Panc1 (cell line): ENCODE results near the gene PHF19. TPM values are rescaled to one million over a fixed set of nuclear protein-coding genes. Genes with fewer than 3 reads are reported as not detected.

Experiments
- ATAC-seq: fragments of 200-7000 bp; cut with Tn5 transposase; 2 replicates; pipeline ENCODE4 v1.9.1; 2020; ENCODE audit warnings: mild to moderate bottlenecking, moderate library complexity
- BruUV-seq: library from RNA; stranded (reverse); fragments of 400-500 nt; replicated peaks from 2 replicates; lab custom pipeline; 2021; lab: Mats Ljungman, UMichigan
- CTCF ChIA-PET: fragments of 300-600 bp; sonication (Branson Sonifier 250); formaldehyde crosslinking; loops from one replicate; lab custom pipeline; 2022; ENCODE audit warnings: antibody characterized with exemption; lab: Charles Lee
- POLR2A ChIA-PET: fragments of 300-600 bp; sonication (Branson Sonifier 250); formaldehyde crosslinking; loops from one replicate; lab custom pipeline; 2022; ENCODE audit warnings: antibody characterized with exemption; lab: Charles Lee
- DNase-seq: peaks from one replicate; pipeline ENCODE4 v3.0.0-alpha.2; 2010; ENCODE audit warnings: low read depth, low spot score
- H3K27ac ChIP-seq: 2 replicates; pipeline ENCODE4 v1.5.1; 2011; ENCODE audit warnings: mild to moderate bottlenecking, low read length, inconsistent platforms
- H3K27me3 ChIP-seq: fragments of 200-500 bp; sonication (Bioruptor generic); 2 replicates; pipeline ENCODE4 v1.6.0; 2014; ENCODE audit warnings: low read length, inconsistent platforms; ENCODE audit not compliant: control insufficient read depth, insufficient read depth
- H3K36me3 ChIP-seq: fragments of 200-500 bp; sonication (Bioruptor generic); 2 replicates; pipeline ENCODE4 v1.5.1; 2014; ENCODE audit warnings: inconsistent platforms, mild to moderate bottlenecking, low read length, moderate library complexity; ENCODE audit not compliant: control insufficient read depth, insufficient read depth
- H3K4me1 ChIP-seq: 2 replicates; pipeline ENCODE4 v1.5.1; 2011; ENCODE audit warnings: inconsistent platforms, mild to moderate bottlenecking, low read length, moderate library complexity; ENCODE audit not compliant: control insufficient read depth, insufficient read depth
- H3K4me3 ChIP-seq, 2 experiments: 2 replicates each; pipeline ENCODE4 v1.5.1; 2011 to 2012; ENCODE audit warnings: low read depth in 2 of 2, low read length in 2 of 2, mild to moderate bottlenecking in 2 of 2, inconsistent platforms in 1 of 2, moderate library complexity in 1 of 2
- H3K9me3 ChIP-seq: fragments of 200-500 bp; sonication (Bioruptor generic); 2 replicates; pipeline ENCODE4 v1.5.1; 2014; ENCODE audit warnings: low read depth, mild to moderate bottlenecking, inconsistent platforms, low read length, moderate library complexity; ENCODE audit not compliant: control insufficient read depth, insufficient read depth
- CTCF ChIP-seq: fragments of 450-650 bp; IDR thresholded peaks from 2 replicates; pipeline ENCODE4 v1.5.1; 2017; ENCODE audit warnings: mild to moderate bottlenecking
- POLR2AphosphoS5 ChIP-seq: IDR thresholded peaks from 2 replicates; pipeline ENCODE4 v1.6.1; 2012; ENCODE audit warnings: mild to moderate bottlenecking, low read depth, low read length, moderate library complexity
- REST ChIP-seq, 2 experiments: IDR thresholded peaks; 2 replicates each; pipeline ENCODE4 v1.6.1; 2011 to 2012; ENCODE audit warnings: low read depth in 2 of 2, control low read depth in 1 of 2, low read length in 1 of 2, mild to moderate bottlenecking in 1 of 2, moderate library complexity in 1 of 2; ENCODE audit not compliant: insufficient read depth in 1 of 2
- SIN3A ChIP-seq: IDR thresholded peaks from 2 replicates; pipeline ENCODE4 v1.6.1; 2012; ENCODE audit warnings: low read depth, mild to moderate bottlenecking, low read length, moderate library complexity, borderline replicate concordance; ENCODE audit not compliant: insufficient read depth
- TCF7L2 ChIP-seq: IDR thresholded peaks from 2 replicates; pipeline ENCODE4 v1.6.1; 2011; ENCODE audit warnings: mild to moderate bottlenecking, low read depth, low read length, inconsistent platforms
- in situ Hi-C: cut with HindIII; loops from 2 replicates; pipeline ENCODE4 v1.10.0; 2016; ENCODE audit warnings: low sequenced_read_pairs, low pct_unique_long_range_greater_than_20kb
- intact Hi-C: fragments of 100-400 bp; cut with micrococcal nuclease; formaldehyde crosslinking; loops from one replicate; pipeline ENCODE4 v1.10.0; 2022; ENCODE audit not compliant: unreplicated experiment
- total RNA-seq: library from RNA; stranded (reverse); gene quantifications from one replicate; pipeline ENCODE4 v1.2.1, GENCODE V29; 2021; ENCODE audit not compliant: unreplicated experiment

Gene PHF19
- total RNA-seq, 1 experiment from 2014 or later: 91.1 TPM

- no TSS peak for BruUV-seq
- H3K9me3 ChIP-seq: no peaks in the 10 kb centered on the region
- ChIA-PET POLR2A (no interaction called here), CTCF (no interaction called here)
- no peaks in the 10 kb centered on the region for H3K36me3 ChIP-seq
- TF ChIP-seq REST (IDR thresholded peaks at IDR 0.05; ENCODE audit: insufficient read depth in 1 of 2, low read depth in 2 of 2, low read length in 1 of 2) (no peak), CTCF (no peak), SIN3A (no peak), TCF7L2 (no peak), POLR2AphosphoS5 (no peak)
- no peak overlapping the region for H3K27ac ChIP-seq
- in situ Hi-C loops: no loop called here
- DNase-seq (no peak), ATAC-seq (0 out of 2 replicates have a peak, but pooled peaks have one; percentile 26)
- H3K27me3 ChIP-seq: no peaks in the 10 kb centered on the region
- intact Hi-C loops: no loop called here
- H3K4me1 ChIP-seq: no peaks in the 10 kb centered on the region; the same call in 1 of the 2 replicates
- H3K4me3 ChIP-seq: no peak overlapping the region
Observed at GRCh38 chr9:120886490-120886967, 9.5 kb upstream of the PHF19 start.

- ChIA-PET CTCF (no interaction called here), POLR2A (no interaction called here)
- no peak for DNase-seq
- Histone ChIP-seq H3K4me3 (no peak overlapping the region), H3K4me1 (no peaks in the 10 kb centered on the region; the same call in 1 of the 2 replicates), H3K27ac (no peak overlapping the region), H3K36me3 (no peaks in the 10 kb centered on the region), H3K27me3 (no peaks in the 10 kb centered on the region), H3K9me3 (no peaks in the 10 kb centered on the region)
- intact Hi-C loops: no loop called here
- in situ Hi-C loops: no loop called here
- no peak for ATAC-seq
- TF ChIP-seq POLR2AphosphoS5 (no peak), SIN3A (no peak), REST (IDR thresholded peaks at IDR 0.05; ENCODE audit: insufficient read depth in 1 of 2, low read depth in 2 of 2, low read length in 1 of 2) (no peak), CTCF (no peak), TCF7L2 (no peak)
- no TSS peak for BruUV-seq
Observed at GRCh38 chr9:120885958-120886357, 9.0 kb upstream of the PHF19 start.
